ENCODE measurements around the gene MAP3K7. TPM values are rescaled to one million over a fixed set of nuclear protein-coding genes. Genes with fewer than 3 reads are reported as not detected.

MAP3K7 gene
- total and polyA plus RNA-seq, 2 experiments from 2014 or later = 21.5 to 40.3 TPM

DNA sequence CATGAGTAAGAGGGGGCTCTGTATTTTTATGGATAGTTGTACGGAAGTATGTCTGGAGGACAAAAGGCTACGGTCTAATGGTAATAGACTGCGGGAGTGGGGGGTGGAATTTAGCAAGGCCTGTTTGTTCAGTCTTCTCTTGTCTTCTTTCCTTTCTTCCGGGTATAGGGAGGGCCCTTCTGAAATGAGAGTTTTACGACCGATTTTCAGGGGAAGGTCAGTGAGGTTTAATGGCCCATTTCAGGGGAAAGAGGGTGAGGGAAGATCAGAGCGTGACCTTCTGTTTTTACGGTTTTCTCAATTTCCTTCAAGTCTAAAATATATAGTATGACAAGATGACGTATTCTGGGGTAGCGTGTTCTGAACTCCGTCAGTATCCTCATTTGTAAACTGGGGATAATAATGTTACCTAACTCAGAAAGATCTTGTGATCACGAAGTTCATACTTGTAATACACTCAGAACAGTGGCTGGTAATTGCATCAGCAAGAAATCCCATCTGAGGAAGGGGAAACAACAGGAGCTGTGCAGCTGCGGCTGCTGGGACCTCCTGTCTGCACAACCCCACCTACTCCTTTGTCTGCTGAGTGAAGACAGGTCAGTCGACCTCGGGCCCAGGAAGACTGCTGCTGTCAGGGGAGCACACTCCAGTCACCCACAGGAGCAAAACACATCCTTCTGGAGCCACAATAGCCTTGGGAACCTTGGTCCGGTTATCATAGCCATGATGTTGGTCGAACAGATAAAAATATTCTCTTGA lies 90.4 kb downstream of the MAP3K7 start:
- no peaks in the 10 kb centered on the region for H3K27me3 ChIP-seq
- H3K27ac ChIP-seq = no peak overlapping the region
- no peaks in the 10 kb centered on the region for H3K36me3 ChIP-seq (replicated peaks; ENCODE audit: insufficient read depth, low read depth)
- H2AFZ ChIP-seq = no peak overlapping the region
- H3K4me3 ChIP-seq = no peak overlapping the region
- no peaks in the 10 kb centered on the region for H3K79me2 ChIP-seq
- 52% methylated on average over 17 of the region's 17 CpGs for WGBS (ENCODE audit: low lambda C conversion rate, missing lambda C conversion rate)
- no peak overlapping the region for H3K4me2 ChIP-seq
- no peaks in the 10 kb centered on the region for H3K9me2 ChIP-seq (replicated peaks; ENCODE audit: insufficient read depth)
- no peak for DNase-seq (ENCODE audit: low spot score)
- no peaks in the 10 kb centered on the region for H3K4me1 ChIP-seq (ENCODE audit: insufficient read depth)
- no peaks in the 10 kb centered on the region for H4K20me1 ChIP-seq (ENCODE audit: insufficient read depth, poor library complexity, severe bottlenecking)
- TF ChIP-seq EZH2phosphoT487 (IDR thresholded peaks at IDR 0.05; ENCODE audit: low read depth, severe bottlenecking, unreplicated experiment) (no peak), EZH2 (IDR thresholded peaks at IDR 0.05; ENCODE audit: borderline replicate concordance) (no peak)
- TF ChIP-seq, protein P1, sequence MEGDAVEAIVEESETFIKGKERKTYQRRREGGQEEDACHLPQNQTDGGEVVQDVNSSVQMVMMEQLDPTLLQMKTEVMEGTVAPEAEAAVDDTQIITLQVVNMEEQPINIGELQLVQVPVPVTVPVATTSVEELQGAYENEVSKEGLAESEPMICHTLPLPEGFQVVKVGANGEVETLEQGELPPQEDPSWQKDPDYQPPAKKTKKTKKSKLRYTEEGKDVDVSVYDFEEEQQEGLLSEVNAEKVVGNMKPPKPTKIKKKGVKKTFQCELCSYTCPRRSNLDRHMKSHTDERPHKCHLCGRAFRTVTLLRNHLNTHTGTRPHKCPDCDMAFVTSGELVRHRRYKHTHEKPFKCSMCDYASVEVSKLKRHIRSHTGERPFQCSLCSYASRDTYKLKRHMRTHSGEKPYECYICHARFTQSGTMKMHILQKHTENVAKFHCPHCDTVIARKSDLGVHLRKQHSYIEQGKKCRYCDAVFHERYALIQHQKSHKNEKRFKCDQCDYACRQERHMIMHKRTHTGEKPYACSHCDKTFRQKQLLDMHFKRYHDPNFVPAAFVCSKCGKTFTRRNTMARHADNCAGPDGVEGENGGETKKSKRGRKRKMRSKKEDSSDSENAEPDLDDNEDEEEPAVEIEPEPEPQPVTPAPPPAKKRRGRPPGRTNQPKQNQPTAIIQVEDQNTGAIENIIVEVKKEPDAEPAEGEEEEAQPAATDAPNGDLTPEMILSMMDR (IDR thresholded peaks at IDR 0.05; ENCODE audit: poor library complexity) = no peak
- no peaks in the 10 kb centered on the region for H3K9me3 ChIP-seq (ENCODE audit: low read depth)

DNA sequence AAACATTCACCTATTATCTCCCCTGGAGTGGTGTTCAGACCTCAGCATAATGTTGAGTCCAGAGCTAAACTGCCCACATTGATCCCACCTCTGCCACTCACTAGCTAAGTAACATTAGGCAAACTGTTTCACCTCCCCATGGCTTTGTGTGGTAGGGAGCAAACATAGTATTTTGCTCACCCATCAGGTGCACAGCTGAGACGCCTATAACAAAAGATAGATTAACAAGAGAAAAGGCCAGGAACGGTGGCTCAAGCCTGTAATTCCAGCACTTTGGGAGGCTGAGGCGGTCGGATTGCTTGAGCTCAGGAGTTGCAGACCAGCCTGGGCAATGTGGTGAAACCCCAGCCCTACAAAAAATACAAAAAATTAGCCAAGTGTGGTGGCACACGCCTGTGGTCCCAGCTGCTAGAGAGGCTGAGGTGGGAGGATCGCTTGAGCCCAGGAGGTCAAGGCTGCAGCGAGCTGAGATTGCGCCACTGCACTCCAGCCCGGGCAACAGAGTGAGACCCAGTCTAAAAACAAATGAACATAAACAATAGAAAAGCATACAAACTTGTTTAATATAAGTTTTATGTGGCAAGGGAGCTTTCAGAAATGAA lies 91.6 kb downstream of the MAP3K7 start:
- Histone ChIP-seq H3K9me3 (ENCODE audit: low read depth) (no peaks in the 10 kb centered on the region), H3K9me2 (replicated peaks; ENCODE audit: insufficient read depth) (no peaks in the 10 kb centered on the region), H4K20me1 (ENCODE audit: insufficient read depth, poor library complexity, severe bottlenecking) (no peaks in the 10 kb centered on the region), H3K79me2 (no peaks in the 10 kb centered on the region), H2AFZ (no peak overlapping the region), H3K4me2 (no peak overlapping the region), H3K36me3 (replicated peaks; ENCODE audit: insufficient read depth, low read depth) (no peaks in the 10 kb centered on the region), H3K4me1 (ENCODE audit: insufficient read depth) (no peaks in the 10 kb centered on the region), H3K27ac (no peak overlapping the region), H3K4me3 (no peak overlapping the region), H3K27me3 (no peaks in the 10 kb centered on the region)
- no peak for TF ChIP-seq EZH2phosphoT487 (IDR thresholded peaks at IDR 0.05; ENCODE audit: low read depth, severe bottlenecking, unreplicated experiment)
- TF ChIP-seq EZH2 (IDR thresholded peaks at IDR 0.05; ENCODE audit: borderline replicate concordance) = no peak
- TF ChIP-seq, protein P1 (IDR thresholded peaks at IDR 0.05; ENCODE audit: poor library complexity) = no peak
- WGBS (ENCODE audit: low lambda C conversion rate, missing lambda C conversion rate) = 84% methylated on average over 9 of the region's 9 CpGs
- no peak for DNase-seq (ENCODE audit: low spot score)

DNA sequence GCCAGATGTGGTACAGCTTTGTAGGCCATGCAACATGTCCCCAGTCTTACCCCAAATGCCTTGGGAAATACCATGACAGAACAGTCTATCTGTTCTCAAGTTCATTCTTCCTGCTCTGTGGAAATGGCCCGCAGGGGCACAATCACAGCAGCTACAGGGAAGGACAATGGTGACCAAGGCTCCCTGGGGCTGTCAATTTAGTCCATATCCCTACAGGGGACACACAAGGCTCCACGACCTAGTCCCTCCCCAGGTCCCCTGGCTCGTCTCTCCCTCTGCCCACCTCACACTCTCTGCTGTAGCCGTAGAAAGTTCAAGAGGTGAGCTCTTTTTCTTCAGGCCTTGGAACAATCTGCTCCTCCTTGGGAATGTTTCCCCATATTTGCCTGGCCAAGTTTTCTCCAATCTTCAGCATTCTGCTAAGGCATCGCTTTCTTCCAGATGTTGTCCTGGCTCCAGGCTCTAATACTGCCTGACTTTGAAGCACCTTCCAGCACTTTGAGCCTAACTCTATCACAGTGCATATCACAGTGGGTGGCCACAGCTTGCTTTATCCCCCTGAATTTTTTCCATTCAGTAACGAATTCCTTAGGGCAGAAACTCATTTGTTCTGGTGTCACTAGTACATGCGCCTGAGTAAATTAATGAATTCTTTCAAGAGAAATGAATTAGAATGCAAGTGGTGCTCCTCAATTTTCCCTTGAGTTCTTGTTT lies 92.6 kb downstream of the MAP3K7 start:
- H3K9me2 ChIP-seq (replicated peaks; ENCODE audit: insufficient read depth) = no peaks in the 10 kb centered on the region
- no peak for DNase-seq (ENCODE audit: low spot score)
- H3K9me3 ChIP-seq (ENCODE audit: low read depth) = no peaks in the 10 kb centered on the region
- no peak overlapping the region for H3K4me2 ChIP-seq
- no peak overlapping the region for H2AFZ ChIP-seq
- H3K27ac ChIP-seq = no peak overlapping the region
- no peaks in the 10 kb centered on the region for H3K4me1 ChIP-seq (ENCODE audit: insufficient read depth)
- H3K27me3 ChIP-seq = no peaks in the 10 kb centered on the region
- TF ChIP-seq EZH2 (IDR thresholded peaks at IDR 0.05; ENCODE audit: borderline replicate concordance) (no peak), EZH2phosphoT487 (IDR thresholded peaks at IDR 0.05; ENCODE audit: low read depth, severe bottlenecking, unreplicated experiment) (no peak)
- TF ChIP-seq, protein P1 (IDR thresholded peaks at IDR 0.05; ENCODE audit: poor library complexity) = no peak
- H3K79me2 ChIP-seq = no peaks in the 10 kb centered on the region
- H3K4me3 ChIP-seq = no peak overlapping the region
- no peaks in the 10 kb centered on the region for H3K36me3 ChIP-seq (replicated peaks; ENCODE audit: insufficient read depth, low read depth)
- H4K20me1 ChIP-seq (ENCODE audit: insufficient read depth, poor library complexity, severe bottlenecking) = no peaks in the 10 kb centered on the region
- WGBS (ENCODE audit: low lambda C conversion rate, missing lambda C conversion rate) = 58% methylated on average over 7 of the region's 7 CpGs

All from hepatocyte (in vitro differentiated cells).